RWPE1 (cell line): ENCODE measurements around the gene NARF.
A peak's percentile ranks its signal among the peaks of the same experiment; 100 is the strongest.

Source experiments
- CTCF ChIA-PET: fragments of 350-600 bp; sonication (Branson Sonifier 250); formaldehyde crosslinking; extraction: SDS; loops from one replicate; lab custom pipeline; 2021; lab: Yijun Ruan, JAX
- POLR2A ChIA-PET: fragments of 400-600 bp; formaldehyde crosslinking; extraction: SDS; loops from one replicate; lab custom pipeline; 2020; ENCODE audit warnings: antibody characterized with exemption; ENCODE audit not compliant: low non-redundant PET; lab: Yijun Ruan, JAX
- DNase-seq: peaks from one replicate; pipeline ENCODE4 v3.0.0; 2012; ENCODE audit warnings: low spot score
- H3K27ac ChIP-seq: fragments of 450-650 bp; 2 replicates; pipeline ENCODE4 v1.5.1; 2017
- CTCF ChIP-seq: fragments of 450-650 bp; conservative IDR thresholded peaks from 2 replicates; pipeline ENCODE4 v1.5.1; 2017; ENCODE audit warnings: low read depth, mild to moderate bottlenecking

The NARF gene

GRCh38 chr17:82490512-82491195, 32.1 kb downstream of the NARF start:
- no peak for DNase-seq
- CTCF ChIA-PET = no interaction called here
- TF ChIP-seq CTCF = no peak
- peak overlapping the region; percentile 98 for H3K27ac ChIP-seq
- POLR2A ChIA-PET = no interaction called here

DNA sequence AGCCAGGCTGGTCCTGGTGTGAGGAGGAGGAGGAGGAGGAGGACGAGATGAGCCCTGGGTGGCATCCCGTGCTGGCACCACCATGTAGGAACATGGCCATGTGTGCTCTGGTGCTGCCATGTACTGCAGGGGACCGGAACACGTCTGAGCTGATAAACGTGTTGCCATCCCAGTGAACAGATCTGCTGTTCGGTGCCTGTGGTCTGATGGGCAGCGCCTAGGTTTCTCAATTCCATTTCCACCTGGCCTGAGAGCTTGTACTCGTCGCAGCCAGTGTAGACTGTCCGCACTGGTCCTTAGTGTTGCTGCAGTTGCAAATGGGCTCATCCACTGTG, 32.6 kb downstream of the NARF start:
- POLR2A ChIA-PET = no interaction called here
- no peak for TF ChIP-seq CTCF
- CTCF ChIA-PET = no interaction called here
- DNase-seq = no peak
- H3K27ac ChIP-seq = peak overlapping the region; percentile 98

DNA sequence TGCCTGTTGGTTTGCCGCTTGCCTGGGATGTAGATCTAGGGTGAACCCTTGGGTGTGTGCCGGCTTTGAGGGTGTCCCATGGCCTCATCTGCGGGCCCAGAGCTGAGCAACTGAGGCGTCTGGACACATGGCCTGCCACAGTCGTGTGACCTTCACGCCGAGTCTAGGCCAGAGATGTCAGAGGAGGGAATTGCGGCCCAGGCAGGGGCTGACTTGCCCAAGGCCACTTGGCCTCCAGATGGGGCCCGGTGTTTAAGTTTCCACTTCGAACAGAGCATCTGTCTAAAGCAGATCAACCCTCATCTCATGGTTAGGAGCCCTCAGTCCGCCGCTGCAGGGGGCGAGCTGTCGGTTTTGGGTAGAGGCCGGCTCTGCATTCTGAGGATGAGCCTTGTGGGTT, 33.0 kb downstream of the NARF start:
- TF ChIP-seq CTCF = no peak
- CTCF ChIA-PET = interaction anchor here (0.7 kb wide), 1 partner anchor 1056 kb away, joined by 7 read pairs; no protein-coding TSS in a partner anchor
- no peak for DNase-seq
- POLR2A ChIA-PET = no interaction called here
- peak overlapping the region; percentile 98 for H3K27ac ChIP-seq

DNA sequence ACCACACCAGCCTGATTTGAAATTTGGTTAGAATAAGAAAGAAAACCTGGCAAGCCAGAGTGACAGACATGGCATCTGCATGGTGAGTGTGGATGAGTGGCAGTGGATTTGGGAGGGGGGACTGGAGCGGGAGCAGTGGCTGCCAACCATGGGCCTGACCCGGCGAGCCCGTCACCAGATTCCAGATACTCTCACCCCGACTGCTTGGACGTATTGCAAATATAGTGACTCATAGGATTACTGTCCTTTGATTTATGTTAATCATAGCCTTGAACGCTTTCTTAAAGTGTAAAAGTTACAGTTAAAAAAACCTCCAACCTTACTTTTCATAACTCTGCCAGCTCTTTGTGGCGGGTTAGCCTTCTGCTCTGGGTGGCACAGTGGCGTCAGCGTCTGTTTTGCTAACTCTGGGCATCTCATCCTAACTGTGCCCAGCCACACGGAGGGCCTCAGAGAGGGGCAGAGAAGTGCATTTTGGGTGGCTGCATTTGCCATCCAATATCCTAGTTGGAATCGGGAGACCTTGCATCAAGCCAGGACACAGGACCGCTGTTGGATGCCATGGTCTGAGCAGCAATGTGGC, 34.2 kb downstream of the NARF start:
- peak overlapping the region; percentile 98 for H3K27ac ChIP-seq
- POLR2A ChIA-PET = no interaction called here
- DNase-seq = peak; percentile 88
- CTCF ChIA-PET = interaction anchor here (0.5 to 0.9 kb wide), 2 partner anchors 10 to 59 kb away, joined by 3 to 4 read pairs; no protein-coding TSS in a partner anchor
- TF ChIP-seq CTCF = no peak

DNA sequence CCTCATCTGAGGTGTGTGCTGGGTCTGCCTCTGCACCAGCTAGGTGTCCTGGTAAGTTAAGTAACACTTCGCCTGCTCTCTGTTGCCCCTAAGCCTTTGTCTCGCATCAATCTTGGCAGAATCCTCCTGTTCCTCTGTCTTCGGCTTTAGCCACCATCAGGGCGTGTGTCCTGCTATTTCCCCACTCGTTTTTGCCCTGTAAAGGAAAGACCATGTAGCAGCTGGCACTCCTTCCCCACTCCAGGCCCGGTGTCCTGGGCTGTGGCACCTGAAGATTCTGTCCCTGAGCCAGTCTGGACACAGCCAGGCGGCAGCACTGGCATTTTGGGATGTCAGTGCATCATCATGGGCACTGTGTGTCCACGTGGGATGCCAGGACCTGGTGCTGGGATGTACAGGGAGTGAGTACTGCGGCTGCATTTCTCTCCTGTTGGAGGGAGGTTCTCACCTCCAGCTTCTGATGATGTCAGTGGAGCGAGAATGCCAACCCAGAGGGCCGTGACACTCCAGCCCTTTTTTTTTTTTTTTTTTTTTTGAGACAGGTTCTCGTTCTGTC, 34.8 kb downstream of the NARF start:
- POLR2A ChIA-PET = interaction anchor here (0.7 kb wide), 2 partner anchors 29 to 50 kb away, joined by 7 to 9 read pairs; no protein-coding TSS in a partner anchor
- peak overlapping the region; percentile 98 for H3K27ac ChIP-seq
- CTCF ChIA-PET = interaction anchor here (0.5 to 0.9 kb wide), 4 partner anchors 9 to 577 kb away, joined by 3 to 4 read pairs (median 3); no protein-coding TSS in a partner anchor
- no peak for TF ChIP-seq CTCF
- peak; percentile 68 for DNase-seq

DNA sequence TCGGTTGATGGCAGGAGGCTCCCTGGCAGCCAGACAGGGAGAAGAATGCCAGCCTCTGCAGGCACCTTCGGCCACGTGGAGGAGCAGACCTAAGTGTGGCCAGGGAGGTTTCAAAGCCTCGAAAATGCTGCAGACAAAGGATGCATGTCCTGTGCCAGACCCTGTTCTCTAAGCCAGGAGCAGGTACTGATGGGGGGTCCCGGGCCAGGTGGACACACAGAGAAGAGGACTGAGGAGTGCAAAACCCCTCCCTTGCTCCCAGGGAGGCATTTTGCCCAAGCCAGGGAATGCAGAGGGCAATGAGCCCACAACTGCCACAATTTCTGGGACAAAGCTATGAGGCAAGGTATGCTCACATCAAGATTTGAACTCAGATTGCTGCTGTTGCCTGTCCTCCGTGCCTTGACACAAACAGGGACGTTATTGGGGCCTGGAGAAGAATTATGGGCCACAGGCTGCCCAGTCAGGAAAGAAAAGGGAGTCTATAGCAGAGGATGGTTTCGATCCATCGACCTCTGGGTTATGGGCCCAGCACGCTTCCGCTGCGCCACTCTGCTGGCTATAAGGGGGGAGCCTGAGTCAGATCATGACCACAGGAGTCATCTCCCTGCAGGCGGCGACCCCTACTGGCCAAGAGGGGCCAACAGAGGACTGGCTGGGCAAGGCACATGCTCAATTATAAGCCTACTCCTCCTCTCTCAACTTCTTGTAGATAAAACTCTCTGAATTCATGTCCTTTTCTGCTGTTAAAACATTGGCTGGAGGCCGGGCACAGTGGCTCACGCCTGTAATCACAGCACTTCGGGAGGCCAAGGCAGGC, 35.9 kb downstream of the NARF start:
- peak; percentile 76 for TF ChIP-seq CTCF
- CTCF ChIA-PET = interaction anchor here (0.5 kb wide), 1 partner anchor 32 kb away, joined by 3 read pairs; no protein-coding TSS in a partner anchor
- POLR2A ChIA-PET = interaction anchor here (0.6 to 0.7 kb wide), 3 partner anchors 27 to 52 kb away, joined by 3 to 9 read pairs (median 7); no protein-coding TSS in a partner anchor
- H3K27ac ChIP-seq = peak overlapping the region; percentile 98
- peak; percentile 86 for DNase-seq
